Measurements from ENCODE around the gene NAXD.
"Not testable (repeated sequence)": the region's sequence is repeated elsewhere in the genome, so short reads cannot be mapped to it uniquely, and the experiment has no call there.

NAXD gene

DNA sequence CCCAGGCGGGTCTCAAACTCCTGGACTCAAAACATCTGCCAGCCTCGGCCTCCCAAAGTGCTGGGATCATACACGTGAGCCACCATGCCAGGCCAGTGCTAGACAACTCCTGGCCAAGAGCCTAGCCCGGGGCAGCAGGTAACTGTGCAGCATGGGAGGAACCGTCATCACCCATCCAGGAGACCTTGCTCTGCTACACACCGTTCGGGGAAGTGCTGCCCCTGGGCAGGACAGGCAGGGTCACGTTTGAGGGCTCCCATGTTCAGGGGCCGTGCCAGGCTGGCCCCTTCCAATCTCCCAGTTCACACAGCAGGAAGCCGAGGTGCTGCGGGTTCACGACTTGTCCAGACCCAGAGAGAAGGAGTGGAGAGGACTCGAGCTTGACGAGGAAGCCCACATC lies 35.1 kb downstream of the NAXD start:
- H3K27me3 ChIP-seq (ENCODE audit: control insufficient read depth in 1 of 2, insufficient read depth in 2 of 2, low read length in 2 of 2), result no peaks in the 10 kb centered on the region
- H3K4me1 ChIP-seq (ENCODE audit: control insufficient read depth in 1 of 2, insufficient read depth in 2 of 2, low read length in 2 of 2), result no peaks in the 10 kb centered on the region
- peaks cover 13 to 54% of the 10 kb centered on the region in 2 donors for H3K36me3 ChIP-seq (ENCODE audit: control insufficient read depth in 1 of 2, insufficient read depth in 2 of 2, low read length in 2 of 2)
- no peaks in the 10 kb centered on the region for H3K9me3 ChIP-seq (ENCODE audit: control insufficient read depth in 1 of 2, low read length in 2 of 2)
- H3K4me3 ChIP-seq (ENCODE audit: low read depth in 1 of 2, low read length in 2 of 2), result no peak overlapping the region
- H3K27ac ChIP-seq (ENCODE audit: low read depth, low read length), result no peak overlapping the region
- H3K9ac ChIP-seq (ENCODE audit: low read depth in 1 of 2, low read length in 2 of 2), result no peak overlapping the region

DNA sequence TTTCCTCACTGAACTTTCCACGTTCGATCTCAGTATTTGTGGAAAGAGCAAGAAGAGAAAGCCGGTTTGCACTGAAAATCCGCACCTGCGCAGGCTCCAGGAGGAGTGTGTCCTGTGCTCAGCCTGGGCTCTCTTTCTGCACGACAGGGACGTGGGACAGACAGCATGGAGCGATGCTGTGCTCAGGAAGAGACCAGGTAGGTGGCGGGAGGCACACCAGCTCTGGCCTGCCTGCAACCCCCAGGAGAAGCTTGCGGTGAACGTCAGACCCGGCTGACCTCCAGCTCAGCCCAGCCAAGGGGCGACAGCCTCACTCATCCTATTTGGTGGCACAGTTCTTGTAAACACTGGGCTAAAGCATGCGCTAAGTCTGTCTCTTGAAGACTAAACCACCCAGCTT lies 35.9 kb downstream of the NAXD start:
- H3K4me1 ChIP-seq (ENCODE audit: control insufficient read depth in 1 of 2, insufficient read depth in 2 of 2, low read length in 2 of 2), result no peaks in the 10 kb centered on the region
- no peaks in the 10 kb centered on the region for H3K27me3 ChIP-seq (ENCODE audit: control insufficient read depth in 1 of 2, insufficient read depth in 2 of 2, low read length in 2 of 2)
- peaks cover 13 to 53% of the 10 kb centered on the region in 2 donors for H3K36me3 ChIP-seq (ENCODE audit: control insufficient read depth in 1 of 2, insufficient read depth in 2 of 2, low read length in 2 of 2)
- H3K9ac ChIP-seq (ENCODE audit: low read depth in 1 of 2, low read length in 2 of 2), result no peak overlapping the region
- H3K9me3 ChIP-seq (ENCODE audit: control insufficient read depth in 1 of 2, low read length in 2 of 2), result no peaks in the 10 kb centered on the region
- no peak overlapping the region for H3K4me3 ChIP-seq (ENCODE audit: low read depth in 1 of 2, low read length in 2 of 2)
- H3K27ac ChIP-seq (ENCODE audit: low read depth, low read length), result no peak overlapping the region

DNA sequence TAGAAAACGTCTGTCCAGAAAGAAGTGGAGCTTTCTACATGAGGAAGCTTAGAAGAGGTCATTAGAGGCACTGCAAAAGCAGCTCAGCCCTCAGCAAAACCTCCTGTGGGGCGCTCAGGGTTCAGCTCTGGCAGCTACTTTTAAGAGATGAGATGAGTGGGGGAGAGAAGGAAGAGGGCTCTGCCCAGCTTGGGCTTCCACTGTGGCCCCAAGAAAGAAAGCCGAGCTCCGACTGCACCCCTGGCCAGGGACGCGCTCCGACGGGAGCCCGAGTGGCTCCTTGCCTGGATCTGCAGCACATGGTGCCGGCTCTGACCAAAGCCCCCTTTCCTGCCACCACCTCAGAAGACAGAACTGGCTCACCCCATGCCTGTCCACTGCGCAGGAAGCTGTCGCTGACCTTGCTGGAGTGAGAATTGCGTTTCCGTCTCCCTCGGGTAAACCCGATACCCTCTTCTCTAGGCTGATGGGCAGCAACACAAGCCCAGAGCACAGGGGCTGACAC lies 36.4 kb downstream of the NAXD start:
- Histone ChIP-seq H3K9me3 (ENCODE audit: control insufficient read depth in 1 of 2, low read length in 2 of 2) (no peaks in the 10 kb centered on the region), H3K4me1 (ENCODE audit: control insufficient read depth in 1 of 2, insufficient read depth in 2 of 2, low read length in 2 of 2) (no peaks in the 10 kb centered on the region), H3K36me3 (ENCODE audit: control insufficient read depth in 1 of 2, insufficient read depth in 2 of 2, low read length in 2 of 2) (peaks cover 13 to 53% of the 10 kb centered on the region in 2 donors), H3K9ac (ENCODE audit: low read depth in 1 of 2, low read length in 2 of 2) (no peak overlapping the region), H3K27me3 (ENCODE audit: control insufficient read depth in 1 of 2, insufficient read depth in 2 of 2, low read length in 2 of 2) (no peaks in the 10 kb centered on the region), H3K27ac (ENCODE audit: low read depth, low read length) (no peak overlapping the region), H3K4me3 (ENCODE audit: low read depth in 1 of 2, low read length in 2 of 2) (no peak overlapping the region)

DNA sequence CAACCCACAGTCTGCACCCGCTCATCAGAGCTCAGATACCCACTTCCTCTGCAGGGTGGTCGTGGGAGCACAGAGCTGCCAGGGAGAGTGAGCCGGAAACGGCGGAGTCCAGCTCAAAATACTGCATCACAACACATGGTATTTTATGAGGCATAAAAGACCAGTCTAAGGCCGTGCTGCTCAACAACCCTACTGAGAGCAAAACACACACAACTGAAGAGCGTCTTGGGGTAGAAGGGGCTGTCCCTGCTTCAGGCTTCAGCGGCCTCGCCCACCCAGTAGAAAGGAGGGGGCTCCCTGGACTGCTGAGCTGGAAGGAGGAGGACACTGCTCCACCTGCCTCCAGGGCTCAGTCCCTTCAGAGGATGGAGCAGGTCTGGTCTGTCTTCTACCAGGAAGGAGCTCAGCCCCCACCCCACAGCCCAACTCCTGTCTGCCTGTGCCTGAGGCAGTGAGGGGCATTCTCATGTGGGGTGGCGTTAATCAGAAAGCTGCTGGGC lies 36.9 kb downstream of the NAXD start:
- Histone ChIP-seq H3K4me3 (ENCODE audit: low read depth in 1 of 2, low read length in 2 of 2) (no peak overlapping the region), H3K27me3 (ENCODE audit: control insufficient read depth in 1 of 2, insufficient read depth in 2 of 2, low read length in 2 of 2) (no peaks in the 10 kb centered on the region), H3K27ac (ENCODE audit: low read depth, low read length) (no peak overlapping the region), H3K4me1 (ENCODE audit: control insufficient read depth in 1 of 2, insufficient read depth in 2 of 2, low read length in 2 of 2) (no peaks in the 10 kb centered on the region), H3K9ac (ENCODE audit: low read depth in 1 of 2, low read length in 2 of 2) (no peak overlapping the region), H3K36me3 (ENCODE audit: control insufficient read depth in 1 of 2, insufficient read depth in 2 of 2, low read length in 2 of 2) (peaks cover 13 to 53% of the 10 kb centered on the region in 2 donors), H3K9me3 (ENCODE audit: control insufficient read depth in 1 of 2, low read length in 2 of 2) (no peaks in the 10 kb centered on the region)

DNA sequence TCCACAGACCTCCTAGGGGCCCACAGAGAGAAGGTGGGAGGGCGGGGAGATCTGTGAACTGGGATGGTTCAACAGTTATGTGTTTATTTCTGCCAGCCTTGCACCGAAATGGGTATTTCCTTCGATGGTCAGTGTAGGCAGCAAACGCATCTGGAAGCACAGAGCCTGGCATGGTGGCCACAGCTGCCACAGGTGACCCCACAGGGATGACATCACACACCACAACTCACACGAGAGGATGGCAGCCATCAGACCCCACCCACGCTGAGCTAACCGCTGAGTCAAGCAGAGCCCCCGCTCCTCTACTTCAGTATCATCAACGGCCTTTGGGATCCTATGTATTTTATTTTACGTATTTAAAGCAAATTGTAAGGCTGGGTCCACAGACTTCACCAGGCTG lies 37.4 kb downstream of the NAXD start:
- no peaks in the 10 kb centered on the region for H3K9me3 ChIP-seq (ENCODE audit: control insufficient read depth in 1 of 2, low read length in 2 of 2)
- H3K4me1 ChIP-seq (ENCODE audit: control insufficient read depth in 1 of 2, insufficient read depth in 2 of 2, low read length in 2 of 2), result no peaks in the 10 kb centered on the region

DNA sequence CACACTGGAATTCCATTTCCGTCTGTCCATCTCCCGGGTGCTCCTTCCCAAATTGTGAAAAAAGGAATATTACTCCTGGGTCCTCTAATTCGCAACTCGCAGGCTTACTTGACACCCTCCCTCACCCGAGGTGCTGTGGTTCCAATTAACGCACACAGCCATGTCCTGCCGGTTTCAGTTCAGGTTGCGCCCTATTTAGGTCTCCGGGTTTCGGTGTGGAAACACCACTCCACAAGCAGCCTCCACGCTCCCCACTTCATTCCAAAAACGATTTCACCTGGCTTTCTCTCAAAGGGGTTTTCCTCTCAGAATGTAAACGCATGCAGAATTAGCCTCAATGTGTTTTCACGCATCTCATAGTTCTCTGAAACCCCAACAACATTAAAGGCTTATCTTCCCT lies 37.9 kb downstream of the NAXD start:
- H3K36me3 ChIP-seq (ENCODE audit: control insufficient read depth in 1 of 2, insufficient read depth in 2 of 2, low read length in 2 of 2), result peaks cover 13 to 55% of the 10 kb centered on the region in 2 donors

More for the DNA sequence above, 37.4 kb downstream of the NAXD start:
- H3K36me3 ChIP-seq (ENCODE audit: control insufficient read depth in 1 of 2, insufficient read depth in 2 of 2, low read length in 2 of 2), result peaks cover 13 to 56% of the 10 kb centered on the region in 2 donors
- H3K27me3 ChIP-seq (ENCODE audit: control insufficient read depth in 1 of 2, insufficient read depth in 2 of 2, low read length in 2 of 2), result no peaks in the 10 kb centered on the region
- H3K9ac ChIP-seq (ENCODE audit: low read depth in 1 of 2, low read length in 2 of 2), result no peak overlapping the region
- no peak overlapping the region for H3K27ac ChIP-seq (ENCODE audit: low read depth, low read length)
- no peak overlapping the region for H3K4me3 ChIP-seq (ENCODE audit: low read depth in 1 of 2, low read length in 2 of 2)

DNA sequence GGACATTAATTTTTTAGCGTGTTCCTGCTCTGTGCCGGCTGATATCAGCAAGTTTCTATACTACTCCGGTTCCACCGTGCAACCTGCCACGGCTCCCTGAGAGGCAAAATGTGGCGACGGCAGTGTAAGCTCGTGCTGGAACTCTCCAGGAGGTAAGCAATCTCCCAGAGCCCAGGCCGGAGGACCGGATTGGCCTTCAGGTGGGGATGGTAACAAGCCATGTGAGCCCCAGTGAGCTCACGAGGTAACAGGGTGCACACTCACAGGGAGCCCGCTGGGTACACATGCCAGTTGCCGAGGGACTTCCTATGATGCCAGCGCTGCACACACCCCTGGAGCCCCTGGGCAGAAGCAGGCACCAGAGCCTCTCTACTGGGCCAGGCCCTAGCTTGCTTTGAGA lies 38.5 kb downstream of the NAXD start:
- H3K36me3 ChIP-seq (ENCODE audit: control insufficient read depth in 1 of 2, insufficient read depth in 2 of 2, low read length in 2 of 2), result peaks cover 13 to 50% of the 10 kb centered on the region in 2 donors
- H3K9ac ChIP-seq (ENCODE audit: low read depth in 1 of 2, low read length in 2 of 2), result no peak overlapping the region

More for the DNA sequence above, 37.9 kb downstream of the NAXD start:
- Histone ChIP-seq H3K4me3 (ENCODE audit: low read depth in 1 of 2, low read length in 2 of 2) (no peak overlapping the region), H3K9me3 (ENCODE audit: control insufficient read depth in 1 of 2, low read length in 2 of 2) (no peaks in the 10 kb centered on the region), H3K27ac (ENCODE audit: low read depth, low read length) (no peak overlapping the region), H3K4me1 (ENCODE audit: control insufficient read depth in 1 of 2, insufficient read depth in 2 of 2, low read length in 2 of 2) (no peaks in the 10 kb centered on the region), H3K27me3 (ENCODE audit: control insufficient read depth in 1 of 2, insufficient read depth in 2 of 2, low read length in 2 of 2) (no peaks in the 10 kb centered on the region), H3K9ac (ENCODE audit: low read depth in 1 of 2, low read length in 2 of 2) (no peak overlapping the region)

DNA sequence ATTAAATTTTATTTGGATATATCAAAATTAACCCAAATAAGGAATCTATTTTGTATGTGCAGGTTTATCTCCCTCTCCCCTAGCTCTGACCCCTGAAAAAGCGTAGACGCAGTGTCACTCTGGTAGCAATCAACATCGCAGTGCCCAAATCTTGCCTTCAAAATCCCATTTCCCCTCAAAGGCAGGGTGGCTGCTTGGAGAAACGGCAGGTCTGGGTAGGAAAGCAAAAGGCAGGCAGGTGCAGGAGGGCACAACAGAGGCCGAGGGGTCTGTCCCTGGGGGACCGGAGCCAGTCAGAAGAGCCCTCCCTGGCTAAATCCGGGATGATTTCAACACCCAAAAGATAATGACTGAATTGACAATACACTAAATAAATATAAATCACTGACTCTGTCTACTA lies 41.9 kb downstream of the NAXD start:
- H3K4me3 ChIP-seq (ENCODE audit: low read depth in 1 of 2, low read length in 2 of 2), result no peak overlapping the region
- H3K9me3 ChIP-seq (ENCODE audit: control insufficient read depth in 1 of 2, low read length in 2 of 2), result no peaks in the 10 kb centered on the region
- peaks cover 21 to 48% of the 10 kb centered on the region in 2 donors for H3K36me3 ChIP-seq (ENCODE audit: control insufficient read depth in 1 of 2, insufficient read depth in 2 of 2, low read length in 2 of 2)
- no peak overlapping the region for H3K27ac ChIP-seq (ENCODE audit: low read depth, low read length)
- H3K4me1 ChIP-seq (ENCODE audit: control insufficient read depth in 1 of 2, insufficient read depth in 2 of 2, low read length in 2 of 2), result no peaks in the 10 kb centered on the region
- H3K9ac ChIP-seq (ENCODE audit: low read depth in 1 of 2, low read length in 2 of 2), result no peak overlapping the region
- H3K27me3 ChIP-seq (ENCODE audit: control insufficient read depth in 1 of 2, insufficient read depth in 2 of 2, low read length in 2 of 2), result no peaks in the 10 kb centered on the region

More for the DNA sequence above, 38.5 kb downstream of the NAXD start:
- Histone ChIP-seq H3K27me3 (ENCODE audit: control insufficient read depth in 1 of 2, insufficient read depth in 2 of 2, low read length in 2 of 2) (no peaks in the 10 kb centered on the region), H3K4me1 (ENCODE audit: control insufficient read depth in 1 of 2, insufficient read depth in 2 of 2, low read length in 2 of 2) (no peaks in the 10 kb centered on the region), H3K27ac (ENCODE audit: low read depth, low read length) (no peak overlapping the region), H3K9me3 (ENCODE audit: control insufficient read depth in 1 of 2, low read length in 2 of 2) (no peaks in the 10 kb centered on the region), H3K4me3 (ENCODE audit: low read depth in 1 of 2, low read length in 2 of 2) (no peak overlapping the region)

DNA sequence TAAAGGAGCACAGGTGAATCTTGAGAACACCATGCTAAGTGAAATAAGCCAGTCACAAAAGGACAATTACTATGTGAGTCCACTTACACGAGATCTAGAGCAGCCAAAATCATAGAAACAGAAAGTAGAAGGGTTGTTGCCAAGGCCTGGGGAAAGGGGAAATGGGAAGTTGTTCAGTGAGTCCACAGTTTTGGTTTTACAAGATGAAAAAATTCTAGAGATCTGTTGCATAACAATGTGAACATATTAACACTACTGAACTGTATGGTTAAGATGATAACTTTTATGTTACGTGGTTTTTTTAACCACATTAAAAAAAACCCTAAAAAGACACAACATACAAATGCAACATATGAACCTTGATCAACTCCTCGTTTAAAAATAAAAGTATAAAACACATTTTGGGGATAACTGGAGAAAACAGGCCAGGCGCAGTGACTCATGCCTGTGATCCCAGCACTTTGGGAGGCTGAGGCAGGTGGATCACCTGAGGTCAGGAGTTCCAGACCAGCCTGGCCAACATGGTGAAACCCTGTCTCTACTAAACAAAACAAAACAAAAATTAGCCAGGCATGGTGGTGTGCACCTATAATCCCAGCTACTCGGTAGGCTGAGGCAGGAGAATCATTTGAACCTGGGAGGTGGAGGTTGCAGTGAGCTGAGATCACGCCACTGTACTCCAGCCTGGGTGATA lies 43.0 kb downstream of the NAXD start:
- not testable (repeated sequence) for H3K27ac ChIP-seq (ENCODE audit: low read depth, low read length); H3K9me3 ChIP-seq (ENCODE audit: control insufficient read depth in 1 of 2, low read length in 2 of 2); H3K9ac ChIP-seq (ENCODE audit: low read depth in 1 of 2, low read length in 2 of 2); H3K4me3 ChIP-seq (ENCODE audit: low read depth in 1 of 2, low read length in 2 of 2); H3K27me3 ChIP-seq (ENCODE audit: control insufficient read depth in 1 of 2, insufficient read depth in 2 of 2, low read length in 2 of 2); H3K4me1 ChIP-seq (ENCODE audit: control insufficient read depth in 1 of 2, insufficient read depth in 2 of 2, low read length in 2 of 2)
- H3K36me3 ChIP-seq (ENCODE audit: control insufficient read depth in 1 of 2, insufficient read depth in 2 of 2, low read length in 2 of 2), result peaks cover 23 to 56% of the 10 kb centered on the region in 2 donors

DNA sequence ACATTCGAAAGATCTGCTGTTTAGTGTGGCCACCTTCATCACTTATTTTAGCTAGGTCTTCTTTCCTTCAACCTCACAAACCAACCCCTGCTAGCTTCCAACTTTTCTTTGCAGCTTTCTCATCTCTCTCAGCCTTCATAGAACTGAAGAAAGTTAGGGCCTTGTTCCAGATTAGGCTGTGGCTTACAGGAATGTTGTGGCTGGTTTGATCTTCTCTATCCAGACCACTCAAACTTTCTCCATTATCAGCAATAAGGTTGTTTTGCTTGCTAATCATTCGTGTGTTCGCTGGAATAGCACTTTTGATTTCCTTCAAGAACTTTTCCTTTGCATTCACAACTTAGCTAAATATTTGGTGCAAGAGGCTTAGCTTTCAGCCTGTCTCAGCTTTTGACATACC lies 45.9 kb downstream of the NAXD start:
- Histone ChIP-seq H3K4me1 (ENCODE audit: control insufficient read depth in 1 of 2, insufficient read depth in 2 of 2, low read length in 2 of 2) (no peaks in the 10 kb centered on the region), H3K27me3 (ENCODE audit: control insufficient read depth in 1 of 2, insufficient read depth in 2 of 2, low read length in 2 of 2) (no peaks in the 10 kb centered on the region), H3K9me3 (ENCODE audit: control insufficient read depth in 1 of 2, low read length in 2 of 2) (no peaks in the 10 kb centered on the region), H3K36me3 (ENCODE audit: control insufficient read depth in 1 of 2, insufficient read depth in 2 of 2, low read length in 2 of 2) (peaks cover 27 to 67% of the 10 kb centered on the region in 2 donors), H3K9ac (ENCODE audit: low read depth in 1 of 2, low read length in 2 of 2) (no peak overlapping the region), H3K27ac (ENCODE audit: low read depth, low read length) (no peak overlapping the region), H3K4me3 (ENCODE audit: low read depth in 1 of 2, low read length in 2 of 2) (no peak overlapping the region)

All from duodenal mucosa (tissue), 2 donors.